ACC112 (cell line): ENCODE results near the gene UTY.

Experiments
- H2AFZ ChIP-seq: fragments of 200-600 bp; sonication (generic); one replicate; pipeline ENCODE4 v1.6.0; 2017; ENCODE audit warnings: antibody characterized with exemption, low read length; ENCODE audit not compliant: unreplicated experiment
- H3K27ac ChIP-seq: fragments of 200-600 bp; sonication (generic); 2 replicates; pipeline ENCODE4 v1.5.1; 2014; ENCODE audit warnings: low read depth, mild to moderate bottlenecking, antibody characterized with exemption, low read length, moderate library complexity
- H3K27me3 ChIP-seq: fragments of 200-600 bp; sonication (generic); 2 replicates; pipeline ENCODE4 v1.6.1; 2014; ENCODE audit warnings: mild to moderate bottlenecking, antibody characterized with exemption, low read length, moderate library complexity, mixed read lengths; ENCODE audit not compliant: insufficient read depth
- H3K36me3 ChIP-seq: fragments of 200-600 bp; sonication (generic); 2 replicates; pipeline ENCODE4 v1.6.1; 2016; ENCODE audit warnings: mild to moderate bottlenecking, antibody characterized with exemption, low read length, moderate library complexity, mixed read lengths; ENCODE audit not compliant: insufficient read depth
- H3K4me1 ChIP-seq: fragments of 200-600 bp; sonication (generic); one replicate; pipeline ENCODE4 v1.6.1; 2016; ENCODE audit warnings: low read length, mixed read lengths; ENCODE audit not compliant: insufficient read depth, unreplicated experiment, control insufficient read depth
- H3K4me3 ChIP-seq: fragments of 200-600 bp; sonication (generic); 2 replicates; pipeline ENCODE4 v1.5.1; 2014; ENCODE audit warnings: mild to moderate bottlenecking, low read depth, low read length
- H3K79me2 ChIP-seq: fragments of 200-600 bp; sonication (generic); one replicate; pipeline ENCODE4 v1.6.0; 2016; ENCODE audit warnings: low read length; ENCODE audit not compliant: control insufficient read depth, unreplicated experiment, insufficient read depth

UTY gene

DNA sequence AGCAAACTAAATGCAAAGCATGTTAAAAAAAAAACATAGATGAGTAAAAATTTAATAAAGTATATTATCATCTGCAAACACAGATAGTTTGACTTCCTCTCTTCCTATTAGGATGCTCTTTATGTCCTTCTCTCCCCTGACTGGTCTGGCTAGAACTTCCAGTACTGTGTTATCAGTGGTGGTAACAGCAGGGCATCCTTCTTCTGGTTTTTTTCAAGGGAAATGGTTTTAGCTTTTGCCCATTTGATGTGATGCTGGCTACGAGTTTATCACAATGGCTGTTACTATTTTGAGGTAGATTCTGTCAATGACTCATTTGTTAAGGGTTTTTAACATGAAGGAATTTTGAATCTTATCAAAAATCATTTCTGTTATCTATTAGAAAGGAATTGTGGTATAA lies 34.3 kb downstream of the UTY start:
- Histone ChIP-seq H3K27me3 (no peaks in the 10 kb centered on the region), H3K36me3 (no peaks in the 10 kb centered on the region), H3K4me3 (no peak overlapping the region), H3K4me1 (peaks cover 2% of the 10 kb centered on the region), H3K27ac (no peak overlapping the region), H3K79me2 (peaks cover 14% of the 10 kb centered on the region), H2AFZ (no peak overlapping the region)

DNA sequence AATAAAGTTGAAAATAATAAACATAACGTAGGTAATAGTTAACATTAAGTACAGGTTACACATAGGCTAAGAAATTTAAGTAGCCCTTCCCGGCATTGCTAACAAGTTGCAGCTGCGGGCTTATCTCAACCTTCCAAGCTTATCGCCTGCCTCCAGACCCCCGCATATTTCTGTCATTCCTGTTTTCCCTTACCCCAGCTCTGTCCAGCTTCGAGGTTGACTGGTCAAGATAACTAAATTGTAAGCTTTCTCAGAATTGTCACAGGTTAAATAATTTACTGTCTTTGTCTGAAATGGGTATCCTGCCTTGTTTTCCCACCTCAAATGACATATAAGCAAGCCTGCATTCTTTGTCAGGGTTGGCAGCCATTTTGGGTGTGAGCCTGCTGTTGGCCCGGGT lies 36.7 kb downstream of the UTY start:
- Histone ChIP-seq H3K36me3 (no peaks in the 10 kb centered on the region), H3K27me3 (no peaks in the 10 kb centered on the region), H2AFZ (no peak overlapping the region)

DNA sequence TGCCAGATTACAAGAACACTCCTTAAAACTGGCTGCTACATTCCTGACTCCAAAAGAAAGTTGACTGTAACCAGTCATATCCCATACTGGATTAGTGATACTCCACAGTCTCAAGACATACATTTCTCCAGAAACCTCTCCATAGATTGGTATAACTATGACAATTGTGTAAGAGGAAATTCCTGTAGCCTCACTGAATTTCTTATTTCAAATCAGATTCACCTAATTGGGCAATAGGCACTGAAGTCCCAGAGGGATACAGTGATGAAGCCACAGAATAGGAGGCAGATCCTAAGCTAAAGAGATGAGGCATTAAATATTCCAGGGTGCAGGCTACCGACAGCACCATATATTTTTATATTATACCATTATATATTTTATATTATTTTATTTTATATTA lies 39.0 kb downstream of the UTY start:
- H2AFZ ChIP-seq = no peak overlapping the region
- H3K36me3 ChIP-seq = no peaks in the 10 kb centered on the region
- peaks cover 9% of the 10 kb centered on the region for H3K79me2 ChIP-seq
- no peak overlapping the region for H3K27ac ChIP-seq
- no peak overlapping the region for H3K4me3 ChIP-seq
- peaks cover 5% of the 10 kb centered on the region for H3K4me1 ChIP-seq
- H3K27me3 ChIP-seq = no peaks in the 10 kb centered on the region

More for the DNA sequence above, 36.7 kb downstream of the UTY start:
- Histone ChIP-seq H3K27ac (no peak overlapping the region), H3K4me3 (no peak overlapping the region), H3K4me1 (peaks cover 5% of the 10 kb centered on the region), H3K79me2 (peaks cover 6% of the 10 kb centered on the region)

DNA sequence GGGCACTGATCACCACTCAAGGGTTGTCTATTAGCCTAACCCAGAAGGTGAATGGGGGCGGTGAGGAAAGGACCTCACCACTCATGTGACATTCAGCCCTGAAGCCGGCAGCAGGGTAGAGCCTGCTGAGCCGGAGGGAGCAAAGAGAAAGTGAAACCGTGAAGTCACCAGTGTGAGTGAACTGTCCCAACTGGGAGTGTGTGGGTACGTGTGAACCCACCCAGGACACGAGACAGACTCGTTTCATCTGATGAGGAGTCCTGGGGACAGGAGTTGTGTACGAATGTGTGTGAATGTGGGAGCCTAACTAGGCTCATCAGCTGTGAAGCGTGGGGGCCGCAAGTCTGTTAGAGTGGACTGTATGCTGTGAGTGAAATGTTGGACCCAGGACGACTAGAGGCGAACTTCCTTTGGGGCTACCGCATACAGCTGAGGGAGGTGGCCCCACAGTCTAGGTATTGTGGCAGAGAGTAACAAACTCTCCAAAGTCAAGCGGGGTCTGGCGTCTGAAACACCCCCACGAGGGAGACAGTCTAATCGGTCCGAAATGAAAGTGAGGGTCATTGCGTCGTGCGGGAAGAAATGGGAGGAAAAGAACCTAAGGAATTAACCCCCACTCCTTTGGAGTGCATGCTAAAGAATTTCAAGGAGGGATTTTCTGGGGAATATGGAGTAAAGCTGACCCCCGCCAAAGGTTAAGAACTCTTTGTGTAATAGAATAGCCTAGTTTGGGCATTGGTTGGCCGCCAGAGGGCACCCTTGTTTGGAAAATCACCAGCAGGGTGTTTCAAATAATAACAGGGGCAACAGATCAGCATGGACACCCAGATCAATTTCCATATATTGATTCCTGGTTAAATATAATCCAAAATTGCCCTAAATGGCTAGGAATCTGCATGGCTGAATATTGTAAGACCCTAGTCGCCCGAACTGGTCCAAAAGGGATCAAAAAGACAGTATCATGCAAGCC lies 43.6 kb downstream of the UTY start:
- Histone ChIP-seq H3K36me3 (peaks cover 6% of the 10 kb centered on the region; the same call in 1 of the 2 replicates), H3K79me2 (peaks cover 37% of the 10 kb centered on the region), H3K27me3 (no peaks in the 10 kb centered on the region), H3K4me3 (no peak overlapping the region), H3K27ac (no peak overlapping the region), H3K4me1 (peaks cover 10% of the 10 kb centered on the region), H2AFZ (no peak overlapping the region)

DNA sequence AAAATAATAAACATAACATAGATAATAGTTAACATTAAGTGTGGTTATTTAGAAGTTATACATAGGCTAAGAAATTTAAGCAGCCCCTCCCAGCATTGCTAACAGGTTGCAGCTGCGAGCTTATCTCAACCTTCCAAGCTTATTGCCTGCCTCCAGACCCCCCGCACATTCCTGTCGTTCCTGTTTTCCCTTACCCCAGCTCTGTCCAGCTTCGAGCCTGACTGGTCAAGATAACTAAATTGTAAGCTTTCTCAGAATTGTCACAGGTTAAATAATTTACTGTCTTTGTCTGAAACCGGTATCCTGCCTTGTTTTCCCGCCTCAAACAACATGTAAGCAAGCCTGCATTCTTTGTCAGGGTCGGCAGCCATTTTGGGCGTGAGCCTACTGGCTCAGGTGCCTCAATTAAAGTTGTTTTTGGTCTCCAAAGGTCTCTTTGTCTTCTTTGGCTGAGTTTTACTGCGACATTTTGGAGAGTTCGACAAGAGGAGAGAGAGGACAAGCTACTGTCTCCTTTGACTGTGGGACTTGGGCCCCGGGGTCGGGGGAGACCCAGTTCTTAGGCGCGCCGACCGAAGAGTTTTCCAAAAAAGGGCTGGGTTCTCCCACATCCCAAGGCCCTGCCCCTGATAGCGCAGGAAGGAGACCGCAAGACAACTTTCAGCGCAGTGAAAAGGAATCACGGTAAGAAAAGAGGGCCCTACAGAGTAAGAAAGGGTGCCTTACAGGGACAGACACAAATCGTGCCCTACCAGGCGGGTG lies 44.4 kb downstream of the UTY start:
- Histone ChIP-seq H3K79me2 (peaks cover 39% of the 10 kb centered on the region), H3K4me3 (no peak overlapping the region), H3K36me3 (peaks cover 8% of the 10 kb centered on the region; the same call in 1 of the 2 replicates), H2AFZ (no peak overlapping the region), H3K27me3 (no peaks in the 10 kb centered on the region), H3K4me1 (peaks cover 6% of the 10 kb centered on the region), H3K27ac (no peak overlapping the region)

DNA sequence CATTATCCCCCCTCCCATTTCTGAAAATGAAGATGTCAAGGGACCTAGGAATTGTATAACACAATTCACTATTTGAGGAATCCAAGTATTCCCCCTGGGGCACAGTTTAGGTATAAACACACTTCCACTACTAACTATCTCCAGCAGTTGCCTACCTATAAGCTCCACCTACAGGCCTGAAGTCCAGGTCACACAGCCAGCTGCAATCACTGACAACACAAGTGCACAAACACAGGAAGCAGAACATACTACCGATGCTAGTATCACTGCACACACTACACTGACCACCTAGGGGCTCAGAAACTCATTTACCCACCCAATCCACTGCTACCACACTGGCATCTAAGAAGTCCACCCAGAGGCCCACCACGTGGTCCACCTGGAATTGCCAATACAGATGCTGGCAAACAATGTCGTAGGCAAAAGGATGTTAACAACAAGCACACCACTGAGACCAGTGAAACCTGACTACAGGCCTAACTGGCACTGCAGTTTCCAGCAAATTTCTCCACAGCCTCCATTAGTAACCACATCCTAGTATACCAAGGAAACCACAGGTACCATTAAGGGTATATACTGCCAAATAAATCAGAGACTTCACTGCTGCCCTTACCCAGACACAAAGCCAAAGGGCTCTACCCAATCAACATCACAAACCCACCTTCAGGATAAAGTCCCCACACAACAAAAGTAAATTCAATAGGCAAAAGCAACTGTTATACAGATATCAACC lies 47.4 kb downstream of the UTY start:
- H3K4me1 ChIP-seq = peaks cover 6% of the 10 kb centered on the region
- H3K27me3 ChIP-seq = no peaks in the 10 kb centered on the region
- H3K79me2 ChIP-seq = peaks cover 44% of the 10 kb centered on the region
- H3K4me3 ChIP-seq = no peak overlapping the region
- H3K27ac ChIP-seq = no peak overlapping the region
- H3K36me3 ChIP-seq = peaks cover 16% of the 10 kb centered on the region
- H2AFZ ChIP-seq = no peak overlapping the region

DNA sequence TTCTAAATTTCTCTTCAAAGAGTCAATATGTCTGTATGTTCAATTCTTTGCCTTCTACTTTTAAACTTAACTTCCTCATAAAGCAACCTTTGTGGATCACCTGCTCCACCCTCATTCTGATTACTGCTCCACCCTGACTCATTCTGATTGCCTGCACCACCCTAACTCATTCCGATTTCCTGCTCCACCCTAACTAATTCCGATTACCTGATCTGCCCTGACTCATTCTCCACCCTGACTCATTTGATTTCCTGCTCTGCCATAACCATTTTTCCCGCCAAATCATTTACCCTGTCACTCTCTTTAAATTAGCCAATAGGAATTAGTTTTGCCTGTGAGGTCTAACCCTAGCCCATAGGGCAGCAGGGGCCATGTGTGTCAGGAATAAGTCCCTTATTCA lies 50.3 kb downstream of the UTY start:
- peaks cover 11% of the 10 kb centered on the region for H3K4me1 ChIP-seq
- peaks cover 20% of the 10 kb centered on the region for H3K36me3 ChIP-seq
- H3K27me3 ChIP-seq = no peaks in the 10 kb centered on the region
- H3K4me3 ChIP-seq = no peak overlapping the region
- no peak overlapping the region for H3K27ac ChIP-seq
- H2AFZ ChIP-seq = no peak overlapping the region
- peaks cover 57% of the 10 kb centered on the region for H3K79me2 ChIP-seq

DNA sequence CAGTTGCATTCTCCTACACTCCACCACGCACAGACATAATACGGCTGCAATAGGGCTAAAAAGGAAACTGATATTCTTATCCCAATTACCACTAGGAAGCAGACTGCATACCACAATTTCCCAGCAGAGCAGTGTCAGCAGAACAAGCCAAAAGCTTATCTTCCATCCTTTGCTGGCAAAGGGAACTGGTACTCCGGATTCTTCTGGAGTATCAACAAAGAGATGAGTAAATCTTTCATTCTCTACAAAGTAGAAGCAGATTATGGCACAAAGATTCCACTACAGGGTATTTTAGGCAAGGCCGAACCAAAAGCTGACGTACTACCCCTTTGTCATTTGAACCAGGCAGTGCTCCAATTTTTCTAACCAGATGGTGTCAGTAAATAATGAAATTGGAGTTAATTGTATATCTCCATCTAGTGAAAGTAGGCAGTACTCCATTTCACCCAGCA lies 56.5 kb downstream of the UTY start:
- Histone ChIP-seq H3K4me3 (peak overlapping the region; percentile 3; the same call in 1 of the 2 replicates), H2AFZ (no peak overlapping the region), H3K36me3 (peaks cover 9% of the 10 kb centered on the region), H3K27me3 (no peaks in the 10 kb centered on the region), H3K27ac (peak overlapping the region; percentile 53), H3K79me2 (peaks cover 67% of the 10 kb centered on the region), H3K4me1 (peaks cover 11% of the 10 kb centered on the region)

DNA sequence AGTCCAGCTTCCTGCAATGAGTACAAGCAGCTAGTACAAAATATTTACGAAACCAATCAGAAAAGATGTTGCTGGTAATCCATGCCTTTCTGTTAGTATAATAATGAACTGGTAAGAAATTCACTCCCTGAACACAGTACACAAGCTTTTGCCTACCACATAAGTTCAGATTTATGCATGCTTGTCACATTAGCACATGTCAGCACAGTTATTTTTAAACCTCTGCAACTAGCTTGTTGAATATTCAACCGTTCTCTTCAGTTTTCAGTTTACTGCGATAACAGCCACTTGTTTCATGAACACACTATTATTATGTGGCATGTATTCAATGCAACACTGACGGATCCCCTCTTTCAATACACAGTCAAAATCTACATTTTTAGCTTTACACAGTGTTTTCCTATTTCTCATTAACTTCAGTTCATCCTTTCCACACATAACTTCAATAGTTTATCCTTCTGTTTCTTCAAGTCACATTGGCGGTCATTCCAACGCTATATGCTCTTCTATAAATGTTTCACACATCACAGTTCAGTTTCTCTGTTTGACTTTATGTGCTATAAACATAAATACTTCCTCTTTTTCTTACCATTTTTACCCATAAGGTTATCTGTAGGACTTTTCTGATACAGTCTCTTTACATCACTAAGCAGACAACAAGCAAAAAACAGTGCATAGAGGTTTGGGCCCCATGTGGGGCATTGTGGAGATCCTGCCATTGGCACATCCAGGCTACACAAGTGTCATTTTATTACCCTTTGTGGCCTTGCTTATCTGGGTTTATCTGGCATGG lies 62.8 kb downstream of the UTY start:
- Histone ChIP-seq H3K27ac (no peak overlapping the region), H3K4me1 (no peaks in the 10 kb centered on the region), H3K36me3 (no peaks in the 10 kb centered on the region), H3K27me3 (no peaks in the 10 kb centered on the region), H2AFZ (no peak overlapping the region), H3K79me2 (peaks cover 32% of the 10 kb centered on the region), H3K4me3 (no peak overlapping the region)

DNA sequence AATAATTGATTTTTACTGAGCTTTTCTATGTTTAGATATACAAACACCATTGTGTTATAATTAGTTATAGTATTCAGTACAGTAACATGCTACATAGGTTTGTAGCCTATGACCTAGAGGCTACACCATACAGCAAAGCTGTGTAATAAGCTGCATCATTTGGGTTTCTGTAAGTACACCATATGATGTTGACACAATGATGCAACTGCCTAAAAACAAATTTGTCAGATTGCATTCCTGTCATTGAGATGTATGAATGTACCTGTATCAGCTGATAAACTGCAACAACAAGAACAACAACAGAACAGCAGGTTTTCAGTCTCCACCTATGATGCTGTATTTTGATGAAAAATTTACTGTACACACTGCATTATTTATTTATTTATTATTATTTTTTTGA lies 64.3 kb downstream of the UTY start:
- H3K36me3 ChIP-seq = 0 out of 2 replicates have a peak, but pooled peaks cover 3% of the 10 kb centered on the region
- no peak overlapping the region for H3K4me3 ChIP-seq
- H3K27ac ChIP-seq = no peak overlapping the region
- peaks cover 24% of the 10 kb centered on the region for H3K79me2 ChIP-seq
- H3K27me3 ChIP-seq = no peaks in the 10 kb centered on the region
- no peaks in the 10 kb centered on the region for H3K4me1 ChIP-seq
- no peak overlapping the region for H2AFZ ChIP-seq
